Gastroesophageal sphincter (tissue), 4 donors: ENCODE results near the gene MFN1. TPM values are rescaled to one million over a fixed set of nuclear protein-coding genes. Genes with fewer than 3 reads are reported as not detected.

Experiments
- ATAC-seq: fragments of 150-250 bp; one replicate; pipeline ENCODE4 v1.9.1; 2016; ENCODE audit warnings: mild to moderate bottlenecking, moderate library complexity
- H3K27ac ChIP-seq, 4 donors: fragments of 200-600 bp; sonication (generic) in 3 of 4; 1 replicate in 3 of 4; 2 replicates in 1 of 4; pipeline ENCODE4 v1.5.1; 2016 to 2019
- H3K27me3 ChIP-seq: fragments of 200-600 bp; sonication (generic); one replicate; pipeline ENCODE4 v1.5.1; 2019
- H3K36me3 ChIP-seq, 2 donors: fragments of 200-600 bp; sonication (generic); one replicate each; pipeline ENCODE4 v1.5.1; 2019; ENCODE audit warnings: control low read depth in 1 of 2
- H3K4me1 ChIP-seq, 3 donors: fragments of 200-600 bp; sonication (generic); 1 replicate in 2 of 3; 2 replicates in 1 of 3; pipeline ENCODE4 v1.5.1; 2016 to 2019; ENCODE audit warnings: control low read depth in 2 of 3
- H3K4me3 ChIP-seq, 2 donors: fragments of 200-600 bp; sonication (generic); one replicate each; pipeline ENCODE4 v1.5.1; 2019; ENCODE audit warnings: mild to moderate bottlenecking in 1 of 2, moderate library complexity in 1 of 2
- H3K9me3 ChIP-seq, 3 donors: fragments of 200-600 bp; sonication (generic); one replicate each; pipeline ENCODE4 v1.5.1; 2017 to 2019; ENCODE audit warnings: control low read depth in 2 of 3
- EP300 ChIP-seq: sonication (generic); formaldehyde crosslinking; IDR thresholded peaks from one replicate; pipeline ENCODE4 v1.6.1; 2017; ENCODE audit warnings: antibody characterized with exemption, mild to moderate bottlenecking
- POLR2A ChIP-seq, 2 donors: fragments of 450-650 bp; IDR thresholded peaks; one replicate each; pipeline ENCODE4 v1.6.1; 2017; ENCODE audit warnings: antibody characterized with exemption in 2 of 2, mild to moderate bottlenecking in 2 of 2, moderate library complexity in 1 of 2
- POLR2AphosphoS5 ChIP-seq: sonication (generic); formaldehyde crosslinking; IDR thresholded peaks from one replicate; pipeline ENCODE4 v1.6.1; 2017; ENCODE audit warnings: antibody characterized with exemption
- WGBS, 2 donors: methylation state at CpG; one replicate each; pipeline ENCODE4 v1.1.5; 2018; ENCODE audit warnings: low coverage in 1 of 2; 5-methylcytosine and 5-hydroxymethylcytosine counted together
- total RNA-seq, 4 donors: library from RNA; depleted of rRNA; stranded (reverse); fragments of >200 nt; gene quantifications; one replicate each; pipeline ENCODE4 v1.1.0, GENCODE V29; 2016
- TF ChIP-seq, protein P1 (sequence below), 4 experiments: fragments of 200-600 bp in 2 of 4; fragments of 450-650 bp in 2 of 4; sonication (generic) in 1 of 4; IDR thresholded peaks; one replicate each; pipeline ENCODE4 v1.5.1; 2017 to 2019; ENCODE audit warnings: antibody characterized with exemption in 4 of 4, mild to moderate bottlenecking in 2 of 4, moderate library complexity in 2 of 4

MFN1 gene
- 10 to 100 TPM; 42.5 to 56.0 (median 45.5) TPM for total RNA-seq

DNA sequence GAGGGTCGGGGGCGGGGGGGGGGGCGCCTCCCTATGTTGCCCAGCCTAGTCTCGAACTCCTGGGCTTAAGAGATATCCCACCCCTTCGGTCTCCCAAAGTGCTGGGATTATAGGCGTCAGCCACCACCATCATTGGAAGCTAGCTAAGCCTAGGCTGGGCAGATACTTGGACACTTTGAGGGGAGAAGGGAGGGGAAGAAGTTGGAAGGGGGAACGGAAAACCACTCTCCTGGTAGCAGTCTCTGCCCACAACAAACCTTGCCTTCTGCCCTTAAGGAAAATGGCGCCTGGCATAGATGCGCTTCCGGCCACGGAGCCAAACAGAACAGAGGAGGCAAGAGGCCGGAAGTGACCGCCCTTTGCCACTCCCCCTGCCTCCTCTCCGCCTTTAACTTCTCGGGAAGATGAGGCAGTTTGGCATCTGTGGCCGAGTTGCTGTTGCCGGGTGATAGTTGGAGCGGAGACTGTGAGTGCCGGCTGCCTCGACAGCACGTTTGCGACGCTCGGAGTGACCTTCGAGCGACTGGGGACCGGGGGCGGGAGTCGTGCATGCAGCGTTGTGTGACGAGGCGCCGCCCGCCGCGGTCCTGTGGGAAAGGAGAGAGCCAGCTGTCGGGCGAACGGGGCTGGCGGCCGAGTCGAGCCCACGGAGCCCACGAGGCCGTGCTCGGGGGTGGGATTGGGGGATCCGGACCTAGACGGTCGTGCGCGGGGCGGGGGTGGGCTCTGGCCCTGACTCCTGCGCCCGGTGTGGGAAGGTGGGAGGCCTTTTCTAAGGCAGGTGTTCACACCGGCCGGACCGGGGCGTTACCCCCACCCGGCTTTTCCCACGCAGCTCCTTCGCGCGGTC lies at the start of gene MFN1:
Gene MFN1 (plus strand): TSS at position 365 of the 850 bp plus-strand sequence. CDS start 1,143 bp downstream, outside the sequence.
- Histone ChIP-seq H3K4me3 (peak within 1 kb of the TSS; percentile 59 to 90), H3K27ac (peak within 1 kb of the TSS; percentile 76 to 92 (median 89)), H3K9me3 (no peaks in the 10 kb centered on the region), H3K36me3 (peaks cover 0 to 32% of the 10 kb centered on the region in 2 donors), H3K4me1 (peaks cover 2 to 27% (median 3%) of the 10 kb centered on the region in 3 donors), H3K27me3 (no peaks in the 10 kb centered on the region)
- WGBS, 2 donors, result 0 to 3% methylated on average over 7 to 11 of the region's 63 CpGs
- TF ChIP-seq POLR2AphosphoS5 (peak; percentile 71), POLR2A (IDR thresholded peaks at IDR 0.05) (peak; percentile 38 to 48)
- TF ChIP-seq, protein P1, sequence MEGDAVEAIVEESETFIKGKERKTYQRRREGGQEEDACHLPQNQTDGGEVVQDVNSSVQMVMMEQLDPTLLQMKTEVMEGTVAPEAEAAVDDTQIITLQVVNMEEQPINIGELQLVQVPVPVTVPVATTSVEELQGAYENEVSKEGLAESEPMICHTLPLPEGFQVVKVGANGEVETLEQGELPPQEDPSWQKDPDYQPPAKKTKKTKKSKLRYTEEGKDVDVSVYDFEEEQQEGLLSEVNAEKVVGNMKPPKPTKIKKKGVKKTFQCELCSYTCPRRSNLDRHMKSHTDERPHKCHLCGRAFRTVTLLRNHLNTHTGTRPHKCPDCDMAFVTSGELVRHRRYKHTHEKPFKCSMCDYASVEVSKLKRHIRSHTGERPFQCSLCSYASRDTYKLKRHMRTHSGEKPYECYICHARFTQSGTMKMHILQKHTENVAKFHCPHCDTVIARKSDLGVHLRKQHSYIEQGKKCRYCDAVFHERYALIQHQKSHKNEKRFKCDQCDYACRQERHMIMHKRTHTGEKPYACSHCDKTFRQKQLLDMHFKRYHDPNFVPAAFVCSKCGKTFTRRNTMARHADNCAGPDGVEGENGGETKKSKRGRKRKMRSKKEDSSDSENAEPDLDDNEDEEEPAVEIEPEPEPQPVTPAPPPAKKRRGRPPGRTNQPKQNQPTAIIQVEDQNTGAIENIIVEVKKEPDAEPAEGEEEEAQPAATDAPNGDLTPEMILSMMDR (IDR thresholded peaks at IDR 0.05), result no peak
- peak; percentile 99 for ATAC-seq

GRCh38 chr3:179297971-179298725 lies 49.4 kb upstream of the MFN1 start:
- WGBS, 2 donors, result 55 to 70% methylated on average over 4 to 5 of the region's 5 CpGs
- H3K4me1 ChIP-seq, result no peaks in the 10 kb centered on the region
- H3K27ac ChIP-seq, result no peak overlapping the region
- no peaks in the 10 kb centered on the region for H3K27me3 ChIP-seq
- ATAC-seq, result no peak
- H3K36me3 ChIP-seq, result no peaks in the 10 kb centered on the region
- no peak overlapping the region for H3K4me3 ChIP-seq
- H3K9me3 ChIP-seq, result no peaks in the 10 kb centered on the region
- TF ChIP-seq, protein P1 (IDR thresholded peaks at IDR 0.05), result no peak
- no peak for TF ChIP-seq POLR2AphosphoS5
- TF ChIP-seq EP300, result no peak
- TF ChIP-seq POLR2A (IDR thresholded peaks at IDR 0.05), result no peak

DNA sequence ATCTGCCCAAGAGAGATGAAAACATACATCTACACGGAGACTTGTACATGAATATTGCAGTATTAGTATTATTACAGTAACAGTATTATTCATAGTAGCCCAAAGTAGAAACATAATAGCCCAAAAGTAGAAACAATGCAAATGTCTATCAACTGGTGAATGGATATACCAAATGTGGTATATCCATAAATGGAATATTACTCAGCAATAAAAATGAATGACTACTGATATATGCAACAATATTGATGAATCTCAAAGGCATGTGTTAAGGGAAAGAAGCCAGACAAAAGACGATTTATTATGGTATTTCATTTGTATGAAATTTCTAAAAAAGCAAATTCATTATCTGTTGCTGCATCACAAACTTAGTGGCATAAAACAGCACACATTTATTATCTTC lies 48.2 kb upstream of the MFN1 start:
- TF ChIP-seq, protein P1 (IDR thresholded peaks at IDR 0.05), result no peak
- TF ChIP-seq POLR2AphosphoS5 (no peak), POLR2A (IDR thresholded peaks at IDR 0.05) (no peak), EP300 (no peak)
- 94 to 98% methylated on average over 2 of the region's 2 CpGs for WGBS, 2 donors

DNA sequence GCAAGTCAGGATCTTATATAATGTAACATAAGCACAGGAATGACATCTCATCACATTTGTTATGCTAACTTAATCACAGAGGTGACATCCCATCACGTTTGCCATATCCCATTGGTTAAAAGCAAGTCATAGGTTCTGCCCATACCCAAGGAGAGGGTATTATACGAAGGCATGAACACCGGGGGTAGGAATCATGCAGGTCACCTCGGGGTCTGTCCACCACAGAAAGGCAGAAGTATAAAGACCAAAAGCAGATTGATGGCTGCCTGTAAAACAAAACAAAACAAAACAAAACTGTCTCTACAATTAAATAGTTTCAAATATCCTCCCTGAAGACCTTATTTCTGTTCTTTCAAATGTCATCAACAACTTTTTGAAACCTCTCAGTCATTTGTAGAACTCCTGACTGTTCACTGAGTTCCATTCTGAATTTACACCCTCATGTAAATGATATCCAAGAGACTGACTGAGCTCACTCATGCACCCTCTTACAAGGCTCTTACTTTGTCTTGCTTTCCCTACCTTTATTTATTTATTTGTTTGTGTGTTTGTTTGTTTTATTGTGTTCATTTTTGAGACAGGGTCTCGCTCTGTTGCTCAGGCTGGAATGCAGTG lies 47.4 kb upstream of the MFN1 start:
- Histone ChIP-seq H3K27me3 (no peaks in the 10 kb centered on the region), H3K4me3 (no peak overlapping the region), H3K27ac (no peak overlapping the region), H3K4me1 (no peaks in the 10 kb centered on the region), H3K36me3 (no peaks in the 10 kb centered on the region), H3K9me3 (no peaks in the 10 kb centered on the region)
- no peak for ATAC-seq
- WGBS, 2 donors, result 73 to 100% methylated on average over 2 to 4 of the region's 5 CpGs
- TF ChIP-seq, protein P1 (IDR thresholded peaks at IDR 0.05), result no peak
- TF ChIP-seq POLR2AphosphoS5 (no peak), EP300 (no peak), POLR2A (IDR thresholded peaks at IDR 0.05) (no peak)

More for the DNA sequence above, 48.2 kb upstream of the MFN1 start:
- no peak overlapping the region for H3K4me3 ChIP-seq
- H3K36me3 ChIP-seq, result no peaks in the 10 kb centered on the region
- no peaks in the 10 kb centered on the region for H3K9me3 ChIP-seq
- ATAC-seq, result no peak
- H3K4me1 ChIP-seq, result no peaks in the 10 kb centered on the region
- H3K27ac ChIP-seq, result no peak overlapping the region
- H3K27me3 ChIP-seq, result no peaks in the 10 kb centered on the region
